GM18505 (cell line): Measurements from ENCODE around the gene SUN5.

ENCODE experiments used
- ATAC-seq: cut with Tn5 transposase; IDR thresholded peaks from one replicate; pipeline ENCODE4 v1.9.1; 2021; ENCODE audit not compliant: unreplicated experiment
- POLR2A ChIP-seq: IDR thresholded peaks from 4 replicates; pipeline ENCODE4 v1.6.1; 2011; ENCODE audit warnings: borderline replicate concordance; ENCODE audit not compliant: insufficient read depth, insufficient read length; ENCODE audit errors: extremely low read depth

SUN5 gene

GRCh38 chr20:33005908-33006775 is 1.9 kb upstream of the SUN5 start:
- no peak for TF ChIP-seq POLR2A
- no peak for ATAC-seq

- TF ChIP-seq POLR2A, result no peak
- no peak for ATAC-seq
Observed at GRCh38 chr20:33005132-33005566, 916 bp upstream of the SUN5 start.

- no peak for ATAC-seq
Observed at GRCh38 chr20:33002087-33002808, 2.0 kb downstream of the SUN5 start.

GRCh38 chr20:33000802-33001466 is 3.3 kb downstream of the SUN5 start:
- TF ChIP-seq POLR2A, result no peak

More at GRCh38 chr20:33002087-33002808, 2.0 kb downstream of the SUN5 start:
- TF ChIP-seq POLR2A, result no peak

GRCh38 chr20:32999603-33000250 is 4.5 kb downstream of the SUN5 start:
- no peak for TF ChIP-seq POLR2A
- ATAC-seq, result no peak

More at GRCh38 chr20:33000802-33001466, 3.3 kb downstream of the SUN5 start:
- no peak for ATAC-seq

GRCh38 chr20:32997431-32997830 is 6.8 kb downstream of the SUN5 start:
- no peak for ATAC-seq
- no peak for TF ChIP-seq POLR2A

GRCh38 chr20:32995802-32996201 is 8.4 kb downstream of the SUN5 start:
- no peak for ATAC-seq
- no peak for TF ChIP-seq POLR2A

- TF ChIP-seq POLR2A, result no peak
- ATAC-seq, result no peak
Observed at GRCh38 chr20:32993496-32994050, 10.7 kb downstream of the SUN5 start.

GRCh38 chr20:32991792-32992641 is 12.2 kb downstream of the SUN5 start:
- ATAC-seq, result no peak
- no peak for TF ChIP-seq POLR2A

GRCh38 chr20:32991383-32991782 is 12.8 kb downstream of the SUN5 start:
- TF ChIP-seq POLR2A, result no peak
- ATAC-seq, result no peak

GRCh38 chr20:32990426-32990825 is 13.8 kb downstream of the SUN5 start:
- no peak for ATAC-seq
- TF ChIP-seq POLR2A, result no peak
